Measurements from ENCODE around the gene CDS2. TPM values are rescaled to one million over a fixed set of nuclear protein-coding genes. Genes with fewer than 3 reads are reported as not detected.

The CDS2 gene
- total RNA-seq, 1 experiment from 2014 or later, result 49.1 TPM

- H3K27ac Mint-ChIP-seq, result no peak overlapping the region
- no peaks in the 10 kb centered on the region for H3K36me3 Mint-ChIP-seq
- CTCF ChIA-PET, result interaction anchor here (2.1 to 3.4 kb wide), 2 partner anchors 14 to 52 kb away, joined by 6 to 16 read pairs; partner anchors contain the start of gene CDS2
- no peaks in the 10 kb centered on the region for H3K27me3 Mint-ChIP-seq (ENCODE audit: low read depth)
- H3K9me3 Mint-ChIP-seq, result no peaks in the 10 kb centered on the region
- POLR2A ChIA-PET, result interaction anchor here (0.7 kb wide), 1 partner anchor 46 kb away, joined by 3 read pairs; no protein-coding TSS in a partner anchor
- DNase-seq (ENCODE audit: low spot score) (no peak), ATAC-seq (no peak)
- TF ChIP-seq ZMAT4 (CRISPR knock-in tag; IDR thresholded peaks at IDR 0.05) (no peak), SMAD4 (CRISPR knock-in tag; IDR thresholded peaks at IDR 0.05) (no peak), ATF6 (CRISPR knock-in tag; IDR thresholded peaks at IDR 0.05) (no peak), NFATC4 (CRISPR knock-in tag; IDR thresholded peaks at IDR 0.05) (no peak), EMX1 (CRISPR knock-in tag; IDR thresholded peaks at IDR 0.05) (no peak), NFE2L1 (CRISPR knock-in tag; IDR thresholded peaks at IDR 0.05) (no peak), IRF1 (CRISPR knock-in tag; IDR thresholded peaks at IDR 0.05) (no peak), MAX (CRISPR knock-in tag; IDR thresholded peaks at IDR 0.05) (no peak), FOXK1 (CRISPR knock-in tag; IDR thresholded peaks at IDR 0.05) (no peak)
- TF ChIP-seq, protein P1, sequence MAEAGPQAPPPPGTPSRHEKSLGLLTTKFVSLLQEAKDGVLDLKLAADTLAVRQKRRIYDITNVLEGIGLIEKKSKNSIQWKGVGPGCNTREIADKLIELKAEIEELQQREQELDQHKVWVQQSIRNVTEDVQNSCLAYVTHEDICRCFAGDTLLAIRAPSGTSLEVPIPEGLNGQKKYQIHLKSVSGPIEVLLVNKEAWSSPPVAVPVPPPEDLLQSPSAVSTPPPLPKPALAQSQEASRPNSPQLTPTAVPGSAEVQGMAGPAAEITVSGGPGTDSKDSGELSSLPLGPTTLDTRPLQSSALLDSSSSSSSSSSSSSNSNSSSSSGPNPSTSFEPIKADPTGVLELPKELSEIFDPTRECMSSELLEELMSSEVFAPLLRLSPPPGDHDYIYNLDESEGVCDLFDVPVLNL (CRISPR knock-in tag; IDR thresholded peaks at IDR 0.05; ENCODE audit: borderline replicate concordance, low read depth), result no peak
- TF ChIP-seq, protein P2, sequence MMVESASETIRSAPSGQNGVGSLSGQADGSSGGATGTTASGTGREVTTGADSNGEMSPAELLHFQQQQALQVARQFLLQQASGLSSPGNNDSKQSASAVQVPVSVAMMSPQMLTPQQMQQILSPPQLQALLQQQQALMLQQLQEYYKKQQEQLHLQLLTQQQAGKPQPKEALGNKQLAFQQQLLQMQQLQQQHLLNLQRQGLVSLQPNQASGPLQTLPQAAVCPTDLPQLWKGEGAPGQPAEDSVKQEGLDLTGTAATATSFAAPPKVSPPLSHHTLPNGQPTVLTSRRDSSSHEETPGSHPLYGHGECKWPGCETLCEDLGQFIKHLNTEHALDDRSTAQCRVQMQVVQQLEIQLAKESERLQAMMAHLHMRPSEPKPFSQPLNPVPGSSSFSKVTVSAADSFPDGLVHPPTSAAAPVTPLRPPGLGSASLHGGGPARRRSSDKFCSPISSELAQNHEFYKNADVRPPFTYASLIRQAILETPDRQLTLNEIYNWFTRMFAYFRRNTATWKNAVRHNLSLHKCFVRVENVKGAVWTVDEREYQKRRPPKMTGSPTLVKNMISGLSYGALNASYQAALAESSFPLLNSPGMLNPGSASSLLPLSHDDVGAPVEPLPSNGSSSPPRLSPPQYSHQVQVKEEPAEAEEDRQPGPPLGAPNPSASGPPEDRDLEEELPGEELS (CRISPR knock-in tag; IDR thresholded peaks at IDR 0.05), result no peak
- H3K4me3 Mint-ChIP-seq, result no peak overlapping the region
- H3K4me1 Mint-ChIP-seq, result peaks cover 5% of the 10 kb centered on the region
Measured at GRCh38 chr20:5140195-5140594, 13.4 kb downstream of the CDS2 start.

GRCh38 chr20:5141615-5142014 is 14.8 kb downstream of the CDS2 start:
- DNase-seq (ENCODE audit: low spot score) (no peak), ATAC-seq (no peak)
- 0 out of 2 replicates have a peak overlapping the region, but pooled peaks have one; percentile 22 for H3K27ac Mint-ChIP-seq
- H3K4me3 Mint-ChIP-seq, result no peak overlapping the region
- CTCF ChIA-PET, result interaction anchor here (1.2 to 3.4 kb wide), 3 partner anchors 15 to 50 kb away, joined by 4 to 16 read pairs (median 6); partner anchors contain the start of gene CDS2
- H3K27me3 Mint-ChIP-seq (ENCODE audit: low read depth), result no peaks in the 10 kb centered on the region
- peaks cover 2% of the 10 kb centered on the region for H3K4me1 Mint-ChIP-seq
- TF ChIP-seq PRDM15 (CRISPR knock-in tag; IDR thresholded peaks at IDR 0.05), result no peak
- TF ChIP-seq RELA (CRISPR knock-in tag; IDR thresholded peaks at IDR 0.05; ENCODE audit: borderline replicate concordance), result no peak
- no peak for TF ChIP-seq ESRRA (CRISPR knock-in tag; IDR thresholded peaks at IDR 0.05; ENCODE audit: borderline replicate concordance)
- TF ChIP-seq, protein P3, sequence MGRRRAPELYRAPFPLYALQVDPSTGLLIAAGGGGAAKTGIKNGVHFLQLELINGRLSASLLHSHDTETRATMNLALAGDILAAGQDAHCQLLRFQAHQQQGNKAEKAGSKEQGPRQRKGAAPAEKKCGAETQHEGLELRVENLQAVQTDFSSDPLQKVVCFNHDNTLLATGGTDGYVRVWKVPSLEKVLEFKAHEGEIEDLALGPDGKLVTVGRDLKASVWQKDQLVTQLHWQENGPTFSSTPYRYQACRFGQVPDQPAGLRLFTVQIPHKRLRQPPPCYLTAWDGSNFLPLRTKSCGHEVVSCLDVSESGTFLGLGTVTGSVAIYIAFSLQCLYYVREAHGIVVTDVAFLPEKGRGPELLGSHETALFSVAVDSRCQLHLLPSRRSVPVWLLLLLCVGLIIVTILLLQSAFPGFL (CRISPR knock-in tag; IDR thresholded peaks at IDR 0.05; ENCODE audit: borderline replicate concordance), result no peak
- no peak for TF ChIP-seq ZBTB43 (CRISPR knock-in tag; IDR thresholded peaks at IDR 0.05)
- no peak for TF ChIP-seq ELF4 (CRISPR knock-in tag; IDR thresholded peaks at IDR 0.05; ENCODE audit: low read depth)
- TF ChIP-seq TCF7 (CRISPR knock-in tag; IDR thresholded peaks at IDR 0.05; ENCODE audit: low read depth), result no peak
- no peak for TF ChIP-seq ZNF512 (CRISPR knock-in tag; IDR thresholded peaks at IDR 0.05; ENCODE audit: borderline replicate concordance)
- POLR2A ChIA-PET, result no interaction called here
- H3K36me3 Mint-ChIP-seq, result no peaks in the 10 kb centered on the region
- H3K9me3 Mint-ChIP-seq, result no peaks in the 10 kb centered on the region
